GM18909 (cell line): ENCODE measurements around the gene TMEM178B.
"Not testable (repeated sequence)": the region's sequence is repeated elsewhere in the genome, so short reads cannot be mapped to it uniquely, and the experiment has no call there.

Experiments used
- ATAC-seq: cut with Tn5 transposase; IDR thresholded peaks from one replicate; pipeline ENCODE4 v1.9.1; 2021; ENCODE audit warnings: mild to moderate bottlenecking; ENCODE audit not compliant: unreplicated experiment, poor library complexity

The TMEM178B gene

DNA sequence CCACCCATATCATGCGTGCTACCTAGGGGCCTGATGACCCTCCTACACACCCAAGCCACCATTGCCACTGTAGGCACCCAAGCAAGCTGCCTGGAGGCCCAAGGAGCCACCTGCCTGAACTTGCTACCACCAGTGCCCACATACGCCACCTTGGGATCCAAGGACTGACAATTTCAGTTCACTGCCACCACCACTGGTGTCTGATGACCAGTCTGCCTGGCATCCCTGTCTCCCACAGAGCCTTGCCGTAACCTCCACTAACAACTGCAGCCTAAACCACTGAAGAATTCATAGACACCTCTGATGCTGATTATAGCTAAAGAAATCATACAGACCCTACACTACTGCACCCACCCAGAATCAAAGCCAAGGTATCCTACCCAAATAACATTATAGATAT, 58.8 kb downstream of the TMEM178B start:
- no peak for ATAC-seq

- ATAC-seq: no peak
Measured at GRCh38 chr7:141133646-141134045, 59.8 kb downstream of the TMEM178B start.

DNA sequence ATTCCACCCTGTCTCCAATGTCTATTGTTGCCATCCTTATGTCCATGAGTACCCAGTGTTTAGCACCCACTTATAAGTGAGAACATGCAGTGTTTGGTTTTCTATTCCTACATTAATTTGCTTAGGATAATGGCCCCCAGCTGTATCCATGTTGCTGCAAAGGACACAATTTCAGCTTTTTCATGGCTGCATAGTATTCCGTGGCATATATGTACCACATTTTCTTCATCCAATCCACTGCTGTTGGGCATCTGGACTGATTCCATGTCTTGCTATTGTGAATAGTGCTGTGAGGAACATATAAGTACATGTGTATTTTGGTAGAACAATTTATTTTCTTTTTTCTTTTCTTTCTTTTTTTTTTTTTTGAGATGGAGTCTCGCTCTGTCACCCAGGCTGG, 68.2 kb downstream of the TMEM178B start:
- no peak for ATAC-seq

DNA sequence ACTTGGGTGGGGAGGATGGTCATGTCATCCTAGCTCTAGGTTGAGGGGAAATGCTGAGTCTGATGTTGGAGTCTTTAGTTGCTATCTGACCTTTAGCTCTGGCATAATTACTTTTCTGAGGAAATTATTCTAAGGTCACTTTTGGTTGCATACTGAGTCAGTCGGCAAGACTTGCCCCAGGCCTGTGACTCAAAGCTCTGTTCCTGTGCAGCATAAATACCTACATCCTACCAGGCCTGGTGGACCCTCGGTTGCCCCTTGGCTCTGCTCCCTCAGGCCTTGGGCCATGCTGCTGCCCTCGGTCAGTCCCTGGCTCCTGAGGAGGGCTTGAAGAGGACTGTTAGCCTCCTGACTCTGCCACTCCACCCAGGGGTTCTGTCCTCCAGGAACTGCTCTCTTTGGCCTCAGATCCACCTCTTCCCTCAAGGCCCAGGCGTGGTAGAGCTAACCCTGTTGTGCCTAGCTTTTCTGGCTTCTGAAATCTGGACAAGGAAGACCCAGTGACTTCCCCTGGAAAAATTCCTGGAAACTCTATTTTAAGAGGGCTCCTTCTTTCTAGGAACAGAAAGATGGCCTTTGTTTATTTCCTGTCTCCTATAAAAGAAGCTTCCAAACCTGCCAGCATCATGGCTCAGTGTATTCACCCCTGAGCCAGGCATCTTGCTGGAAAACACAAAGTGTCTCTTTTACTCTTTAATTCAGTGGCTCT, 71.2 kb downstream of the TMEM178B start:
- ATAC-seq: no peak

DNA sequence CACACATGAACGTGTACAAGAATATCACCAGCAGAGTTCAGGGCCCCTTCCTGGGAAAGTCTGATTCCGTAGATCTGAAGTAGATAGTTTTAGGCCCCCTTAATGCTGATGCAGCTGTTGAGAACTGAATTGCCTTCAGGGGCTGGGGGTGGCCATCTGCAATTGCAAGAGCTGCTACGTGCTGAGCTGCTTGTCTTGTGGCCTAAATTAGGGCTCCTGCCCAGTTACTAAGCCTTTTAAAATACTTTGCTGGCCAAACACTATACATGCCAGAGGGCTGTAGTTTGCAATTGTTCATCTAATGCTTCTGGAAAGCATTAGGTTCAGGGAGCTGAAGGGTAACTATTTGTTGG, 71.7 kb downstream of the TMEM178B start:
- ATAC-seq: no peak

DNA sequence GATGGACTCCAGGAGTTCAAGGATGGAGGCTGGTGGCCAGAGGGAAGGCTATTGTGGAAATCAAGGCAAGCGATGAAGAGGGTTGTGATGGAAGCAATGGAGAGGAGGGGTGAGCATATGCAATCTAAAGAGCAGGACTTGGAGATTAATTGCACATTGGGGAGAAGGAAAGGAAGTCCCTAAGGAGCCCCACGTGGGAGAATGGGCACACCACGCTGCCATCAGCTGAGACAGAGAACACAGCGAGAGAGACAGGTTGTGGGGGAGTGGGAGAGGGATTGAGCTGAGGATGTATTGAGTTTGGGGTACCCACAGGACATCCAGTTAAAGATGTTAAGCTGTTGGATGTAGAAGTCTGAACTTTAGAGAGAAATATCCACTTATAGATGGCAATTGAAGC, 73.6 kb downstream of the TMEM178B start:
- no peak for ATAC-seq

GRCh38 chr7:141150465-141150864, 76.6 kb downstream of the TMEM178B start:
- ATAC-seq: no peak

- ATAC-seq: no peak
Measured at GRCh38 chr7:141151746-141152145, 77.9 kb downstream of the TMEM178B start.

GRCh38 chr7:141153231-141153630, 79.4 kb downstream of the TMEM178B start:
- ATAC-seq: no peak

GRCh38 chr7:141154131-141154732, 80.4 kb downstream of the TMEM178B start:
- ATAC-seq: no peak

DNA sequence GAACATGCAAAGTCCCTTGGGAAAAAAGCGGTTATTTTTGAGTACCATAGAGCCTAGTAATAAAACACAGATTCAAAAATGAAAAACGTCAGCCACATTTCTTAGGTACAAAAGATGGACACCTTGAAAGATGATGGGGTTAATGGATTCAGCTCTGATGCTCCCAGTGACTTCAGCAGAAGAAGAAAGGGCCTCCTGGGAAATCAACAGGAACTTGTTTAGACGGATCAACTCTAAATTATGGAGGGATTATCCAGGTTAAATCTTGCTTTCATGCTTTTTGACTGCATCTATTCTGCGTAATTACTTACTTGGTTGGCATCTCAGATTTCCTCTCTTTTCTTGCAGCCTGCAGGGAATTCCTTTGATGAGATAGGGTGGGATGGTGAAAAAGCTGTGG, 82.5 kb downstream of the TMEM178B start:
- no peak for ATAC-seq

DNA sequence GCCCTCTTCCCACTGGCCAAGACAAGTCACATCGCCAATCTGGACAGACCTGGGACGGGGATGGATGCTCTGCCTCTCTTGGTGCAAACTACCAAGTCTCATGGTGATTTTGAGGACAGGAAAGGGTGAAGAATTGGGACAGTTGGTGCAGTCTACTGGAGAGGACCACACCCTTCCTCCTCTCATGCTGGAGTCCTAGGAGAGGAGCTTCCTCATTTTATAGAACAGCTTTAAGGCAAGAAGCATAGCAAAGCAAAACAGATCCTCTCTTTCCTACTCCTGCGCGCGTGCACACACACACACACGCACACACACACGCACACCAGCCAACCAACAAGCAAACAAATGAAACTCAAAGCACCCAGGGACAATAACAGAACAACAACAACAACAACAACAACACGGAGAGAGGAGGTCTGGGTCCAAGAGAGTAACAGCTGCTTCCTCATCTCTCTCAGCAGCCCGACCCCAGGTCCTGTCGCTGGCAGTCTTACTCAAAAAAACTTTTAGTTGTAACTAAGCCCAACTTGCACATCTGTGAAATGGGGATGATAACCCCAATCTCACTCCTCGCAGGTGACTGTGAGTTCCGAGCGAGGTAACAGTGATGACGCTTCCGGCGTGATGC, 83.4 kb downstream of the TMEM178B start:
- no peak for ATAC-seq

DNA sequence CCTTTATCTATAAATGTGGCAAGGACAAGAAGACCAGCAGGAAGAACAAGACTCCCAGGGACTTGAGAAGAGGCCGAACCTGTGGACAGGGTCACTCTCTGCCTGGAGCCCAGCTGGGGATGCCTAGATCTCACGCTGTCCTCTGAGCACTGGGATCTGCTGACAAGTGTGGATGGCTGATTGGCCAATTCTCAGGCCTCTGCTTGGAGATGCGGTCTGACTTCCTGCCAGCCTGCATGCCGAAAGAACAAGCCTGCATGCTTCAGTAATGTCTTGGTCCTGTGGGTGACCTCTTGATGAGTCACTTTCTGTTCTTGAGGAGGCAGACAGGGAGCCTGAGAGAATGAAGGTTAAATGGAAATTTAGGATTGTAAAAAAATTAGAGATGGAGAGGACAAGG, 84.7 kb downstream of the TMEM178B start:
- ATAC-seq: no peak

GRCh38 chr7:141160246-141160860, 86.5 kb downstream of the TMEM178B start:
- ATAC-seq: no peak

- no peak for ATAC-seq
Measured at GRCh38 chr7:141161550-141162535, 88.0 kb downstream of the TMEM178B start.

GRCh38 chr7:141165521-141165920, 91.7 kb downstream of the TMEM178B start:
- ATAC-seq: no peak

- no peak for ATAC-seq
Measured at GRCh38 chr7:141166926-141167325, 93.1 kb downstream of the TMEM178B start.

DNA sequence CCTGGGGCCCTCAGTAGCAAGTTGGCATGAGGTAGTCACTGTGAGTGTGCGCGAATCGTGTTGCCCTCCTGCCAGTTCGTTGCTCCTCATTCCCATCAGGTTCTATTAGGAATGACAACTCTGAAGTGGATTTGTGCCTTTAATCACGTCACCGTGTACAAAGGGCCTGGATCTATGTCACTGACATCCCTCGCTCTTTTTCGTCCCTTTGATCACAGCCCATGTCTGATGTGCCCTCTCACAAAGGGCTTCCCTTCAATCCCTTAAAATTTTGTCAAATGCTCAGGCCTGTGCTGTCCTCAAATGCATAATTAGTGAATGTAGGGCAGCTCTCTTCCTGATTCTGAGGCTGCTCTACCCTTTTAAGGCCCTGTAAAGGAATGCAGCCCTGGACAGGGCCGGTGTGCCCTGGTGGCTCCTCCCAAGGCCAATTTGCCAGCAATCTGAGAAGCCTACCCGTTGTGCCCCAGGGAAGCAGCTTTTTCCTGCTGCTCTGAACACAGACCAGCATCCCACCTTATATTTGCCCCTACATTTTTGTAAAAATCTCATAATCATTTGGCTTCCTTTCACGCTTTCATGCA, 93.6 kb downstream of the TMEM178B start:
- no peak for ATAC-seq

DNA sequence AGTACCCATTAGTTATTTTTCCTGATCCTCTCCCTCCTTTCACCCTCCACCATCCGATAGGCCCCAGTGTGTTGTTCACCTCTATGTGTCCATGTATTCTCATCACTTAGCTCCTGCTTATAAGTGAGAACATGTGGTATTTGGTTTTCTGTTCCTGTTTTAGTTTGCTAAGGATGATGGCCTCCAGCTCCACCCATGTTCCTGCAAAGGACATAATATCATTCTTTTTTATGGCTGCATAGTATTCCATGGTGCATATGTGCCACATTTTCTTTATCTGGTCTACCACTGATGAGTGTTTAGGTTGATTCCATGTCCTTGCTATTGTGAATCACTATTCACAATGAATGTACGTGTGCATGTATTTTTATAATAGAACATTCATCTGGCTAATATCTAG, 95.3 kb downstream of the TMEM178B start:
- not testable (repeated sequence) for ATAC-seq

- ATAC-seq: not testable (repeated sequence)
Measured at GRCh38 chr7:141175728-141176127, 101.9 kb downstream of the TMEM178B start.
